HUES6 (cell line): ENCODE measurements around the gene DIO1.
A peak's percentile ranks its signal among the peaks of the same experiment; 100 is the strongest.
"Not testable (repeated sequence)": the region's sequence is repeated elsewhere in the genome, so short reads cannot be mapped to it uniquely, and the experiment has no call there.

Source experiments
- H3K27ac ChIP-seq: 2 replicates; pipeline ENCODE4 v1.7.0; 2013; ENCODE audit warnings: low read depth, mild to moderate bottlenecking, low read length, inconsistent platforms
- H3K27me3 ChIP-seq: 2 replicates; pipeline ENCODE4 v1.6.1; 2013; ENCODE audit warnings: low read length; ENCODE audit not compliant: control insufficient read depth, insufficient read depth
- H3K36me3 ChIP-seq: 2 replicates; pipeline ENCODE4 v1.6.1; 2013; ENCODE audit warnings: low read length; ENCODE audit not compliant: control insufficient read depth, insufficient read depth
- H3K4me1 ChIP-seq: 2 replicates; pipeline ENCODE4 v1.6.1; 2013; ENCODE audit warnings: low read length; ENCODE audit not compliant: control insufficient read depth, insufficient read depth
- H3K4me3 ChIP-seq: 2 replicates; pipeline ENCODE4 v1.5.1; 2013; ENCODE audit warnings: low read depth, low read length
- H3K9ac ChIP-seq: one replicate; pipeline ENCODE4 v1.6.1; 2013; ENCODE audit warnings: mild to moderate bottlenecking, low read length
- H3K9me3 ChIP-seq: 2 replicates; pipeline ENCODE4 v1.6.1; 2013; ENCODE audit warnings: low read depth, low read length; ENCODE audit not compliant: control insufficient read depth, insufficient read depth

DIO1 gene

DNA sequence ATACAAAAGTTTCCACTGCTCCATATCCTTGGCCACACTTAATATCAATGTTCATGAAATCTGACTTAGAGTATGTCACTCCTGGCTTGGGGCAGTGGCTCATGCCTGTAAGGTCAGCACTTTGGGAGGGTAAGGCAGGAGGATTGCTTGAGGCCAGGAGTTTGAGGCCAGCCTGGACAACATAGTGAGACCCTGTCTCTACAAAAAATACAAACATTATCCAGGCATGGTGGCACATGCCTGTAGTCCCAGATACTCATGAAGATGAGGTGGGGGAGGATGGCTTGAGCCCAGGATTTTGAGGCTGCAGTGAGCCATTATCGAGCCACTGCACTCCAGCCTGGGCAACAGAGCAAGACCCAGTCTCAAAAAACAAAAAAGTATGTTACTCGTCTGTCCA lies 18.8 kb upstream of the DIO1 start:
- H3K9me3 ChIP-seq, H3K9ac ChIP-seq, H3K4me1 ChIP-seq, H3K27ac ChIP-seq, H3K4me3 ChIP-seq, H3K27me3 ChIP-seq: not testable (repeated sequence)
- peaks cover 30% of the 10 kb centered on the region for H3K36me3 ChIP-seq

DNA sequence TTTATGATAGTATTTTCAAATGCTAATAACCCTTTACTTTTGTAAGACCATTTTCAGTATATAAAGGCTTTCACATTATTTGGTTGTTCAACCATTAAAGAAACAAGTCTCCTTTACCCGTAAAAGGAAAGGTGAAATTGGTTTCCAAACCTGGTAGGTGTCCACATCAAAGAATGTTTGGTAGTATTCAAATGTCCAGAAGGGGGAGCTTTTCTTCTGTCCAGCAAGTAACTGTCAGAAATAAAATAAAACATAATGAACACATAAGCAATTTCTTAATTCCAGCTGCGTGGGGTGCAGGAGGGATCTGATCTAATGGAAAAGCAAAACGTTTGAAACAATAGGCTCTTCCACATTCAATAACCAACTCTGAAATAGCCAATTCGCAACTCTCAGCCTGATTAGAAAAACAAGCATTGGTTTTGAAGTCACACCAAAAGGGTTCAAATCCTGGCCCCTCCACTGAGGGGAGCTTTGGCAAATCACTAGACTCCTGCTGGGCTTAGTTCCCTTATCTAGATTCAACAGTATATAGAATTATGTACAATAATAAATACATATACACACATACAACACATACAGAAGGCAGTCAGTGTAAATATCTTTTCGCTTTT lies 15.4 kb upstream of the DIO1 start:
- no peak overlapping the region for H3K4me3 ChIP-seq
- no peak overlapping the region for H3K9ac ChIP-seq
- H3K36me3 ChIP-seq, result peaks cover 33% of the 10 kb centered on the region
- H3K27ac ChIP-seq, result no peak overlapping the region
- H3K9me3 ChIP-seq, result no peaks in the 10 kb centered on the region
- no peaks in the 10 kb centered on the region for H3K4me1 ChIP-seq
- no peaks in the 10 kb centered on the region for H3K27me3 ChIP-seq

DNA sequence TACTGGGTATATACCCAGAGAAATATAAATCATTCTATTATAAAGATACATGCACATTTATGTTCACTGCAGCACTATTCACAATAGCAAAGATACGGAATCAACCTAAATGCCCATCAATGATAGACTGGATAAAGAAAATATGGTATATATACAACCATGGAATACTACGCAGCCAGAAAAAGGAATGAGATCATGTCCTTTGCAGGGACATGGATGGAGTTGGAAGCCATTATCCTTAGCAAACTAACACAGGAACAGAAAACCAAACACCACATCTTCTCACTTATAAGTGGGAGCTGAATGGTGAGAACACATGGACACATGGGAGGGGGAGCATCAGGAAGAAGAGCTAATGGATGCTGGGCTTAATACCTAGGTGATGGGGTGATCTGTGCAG lies 12.1 kb upstream of the DIO1 start:
- H3K36me3 ChIP-seq, result peaks cover 33% of the 10 kb centered on the region
- not testable (repeated sequence) for H3K27ac ChIP-seq, H3K4me1 ChIP-seq, H3K4me3 ChIP-seq, H3K27me3 ChIP-seq, H3K9me3 ChIP-seq, H3K9ac ChIP-seq

DNA sequence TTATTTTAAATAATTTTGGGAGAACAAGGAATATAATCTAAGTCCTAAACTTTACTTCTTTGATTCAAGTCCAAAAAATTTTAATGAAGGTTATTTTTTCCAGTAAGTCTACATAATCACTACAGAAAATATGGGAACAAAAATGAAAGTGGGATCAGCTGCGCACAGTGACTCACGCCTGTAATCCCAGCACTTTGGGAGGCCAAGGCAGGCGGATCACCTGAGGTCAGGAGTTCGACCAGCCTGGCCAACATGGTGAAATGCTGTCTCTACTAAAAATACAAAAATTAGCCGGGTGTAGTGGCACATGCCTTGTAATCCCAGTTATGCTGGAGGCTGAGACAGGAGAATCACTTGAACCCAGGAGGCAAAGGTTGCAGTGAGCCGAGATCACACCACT lies 10.4 kb upstream of the DIO1 start:
- not testable (repeated sequence) for H3K27ac ChIP-seq, H3K4me1 ChIP-seq, H3K27me3 ChIP-seq, H3K4me3 ChIP-seq, H3K9ac ChIP-seq, H3K9me3 ChIP-seq
- peaks cover 24% of the 10 kb centered on the region for H3K36me3 ChIP-seq

DNA sequence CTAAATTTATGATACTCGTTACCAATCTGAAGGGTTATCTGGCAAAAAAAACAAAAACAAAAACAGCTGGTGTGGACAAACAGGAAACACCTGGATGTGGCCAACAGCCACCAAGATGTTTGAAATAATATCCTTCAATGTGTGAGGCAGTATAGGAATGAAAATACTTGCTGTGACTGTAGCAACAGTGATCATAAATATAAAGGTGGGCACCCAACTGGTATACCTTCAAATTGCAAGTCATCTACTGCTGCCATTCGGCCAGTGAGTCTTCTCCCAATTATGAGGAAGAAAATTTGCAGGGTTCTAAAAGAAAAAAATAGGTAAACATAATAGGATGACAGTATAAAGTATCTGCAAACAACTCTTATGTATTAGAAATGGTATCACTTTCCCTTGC lies 5.3 kb upstream of the DIO1 start:
- Histone ChIP-seq H3K4me1 (peaks cover 7% of the 10 kb centered on the region), H3K27me3 (no peaks in the 10 kb centered on the region), H3K9ac (no peak overlapping the region), H3K27ac (no peak overlapping the region), H3K9me3 (no peaks in the 10 kb centered on the region), H3K4me3 (peak overlapping the region; percentile 87; the same call in 1 of the 2 replicates), H3K36me3 (peaks cover 12% of the 10 kb centered on the region)

DNA sequence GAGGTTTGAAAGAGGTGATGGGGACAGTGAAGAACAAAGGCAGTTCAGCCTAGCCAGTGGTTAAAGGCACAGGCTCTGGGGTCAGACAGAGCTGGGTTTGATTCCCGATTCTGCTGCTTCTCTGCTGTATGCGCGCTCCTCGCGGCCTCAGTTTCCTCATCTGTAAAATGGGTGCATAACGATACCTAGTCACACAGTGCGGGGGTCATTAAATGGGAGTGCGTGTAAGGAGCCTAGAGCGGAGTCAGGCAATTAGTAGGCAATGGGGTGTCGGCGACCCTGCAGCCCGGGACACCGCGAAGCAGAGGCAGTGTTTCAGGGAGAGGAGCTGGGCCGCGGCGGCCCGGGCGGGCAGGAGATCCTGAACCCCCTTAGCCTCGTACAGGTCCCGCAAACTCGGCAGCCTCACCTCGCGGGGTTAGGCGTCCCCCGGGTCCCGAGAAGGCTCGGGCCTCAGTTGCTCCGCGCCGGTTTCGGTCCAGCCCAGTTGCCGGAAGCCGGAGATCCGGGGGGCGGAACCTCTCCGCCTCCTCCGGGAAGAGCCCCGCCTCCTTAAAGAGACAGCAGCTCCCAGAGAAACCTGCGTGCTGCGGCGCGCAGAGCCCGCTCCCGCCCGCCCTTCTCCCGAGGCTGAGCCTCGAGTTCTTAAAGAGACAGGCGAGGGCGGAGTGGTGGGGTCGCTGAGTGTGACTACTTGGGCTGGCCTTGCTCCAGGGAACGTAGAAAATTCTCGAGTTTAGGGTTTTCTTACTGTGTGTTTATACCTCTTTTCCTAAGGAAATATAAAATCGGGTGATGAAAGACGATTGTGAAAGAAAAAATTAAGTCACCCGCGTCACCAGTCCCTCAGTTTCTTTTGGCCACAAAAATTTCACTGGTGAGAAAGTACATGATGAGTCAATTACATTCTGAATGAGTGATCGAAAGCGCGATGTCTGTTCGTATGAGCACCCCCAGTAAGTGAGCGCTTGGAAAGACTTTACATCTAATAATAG lies 4.4 kb upstream of the DIO1 start, which contains the start of gene YIPF1:
Gene YIPF1 (minus strand): TSS at position 494 of the 995 bp plus-strand sequence. CDS start 860 bp downstream, outside the sequence.
- Histone ChIP-seq H3K4me1 (peaks cover 7% of the 10 kb centered on the region), H3K27ac (no peak within 1 kb of the TSS), H3K4me3 (peak within 1 kb of the TSS; percentile 87), H3K9ac (peak within 1 kb of the TSS; percentile 55), H3K36me3 (peaks cover 8% of the 10 kb centered on the region), H3K27me3 (no peaks in the 10 kb centered on the region), H3K9me3 (no peaks in the 10 kb centered on the region)

DNA sequence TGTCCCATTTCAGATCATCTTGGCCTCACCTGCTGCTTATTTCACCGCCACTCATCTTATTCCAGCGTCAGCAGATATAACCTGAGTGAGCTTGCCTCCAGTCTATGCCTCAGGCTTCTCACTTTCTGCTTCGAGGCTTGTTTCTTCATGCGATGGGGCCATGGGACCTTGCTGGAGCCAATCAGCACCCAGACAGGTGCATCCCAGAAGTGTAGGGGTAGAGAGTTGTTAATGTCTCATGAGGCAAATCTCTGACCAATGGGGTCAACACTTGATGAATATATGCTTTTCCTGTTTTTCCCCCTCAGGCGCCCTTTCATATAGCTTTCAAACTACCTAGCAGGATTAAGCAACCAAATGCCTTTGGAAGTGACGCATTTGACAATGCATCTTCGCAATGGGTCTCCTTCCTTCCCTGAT lies 3.5 kb upstream of the DIO1 start:
- Histone ChIP-seq H3K27ac (no peak overlapping the region), H3K9me3 (no peaks in the 10 kb centered on the region), H3K4me3 (peak overlapping the region; percentile 87), H3K9ac (no peak overlapping the region), H3K4me1 (peaks cover 7% of the 10 kb centered on the region), H3K27me3 (no peaks in the 10 kb centered on the region), H3K36me3 (peaks cover 4% of the 10 kb centered on the region)

DNA sequence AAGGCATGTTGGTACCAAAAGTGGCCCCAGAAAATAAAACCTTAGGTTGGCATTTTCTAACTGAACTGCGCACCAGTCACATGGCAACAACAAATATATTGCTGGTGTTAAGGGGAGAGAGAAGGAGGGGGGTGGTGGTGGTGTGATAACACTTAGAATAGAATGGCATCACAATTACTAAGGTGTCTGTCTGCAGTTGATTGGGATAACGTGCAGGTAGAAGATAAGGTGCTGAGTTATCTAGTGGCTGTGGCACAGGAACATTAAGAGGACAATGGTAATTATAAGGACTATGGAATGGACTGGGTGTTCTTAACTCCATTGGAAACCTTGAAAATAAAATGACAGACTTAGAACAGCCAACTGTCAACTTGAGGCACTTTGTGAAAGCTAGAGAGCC lies 3.0 kb upstream of the DIO1 start:
- Histone ChIP-seq H3K9ac (no peak overlapping the region), H3K9me3 (no peaks in the 10 kb centered on the region), H3K27ac (no peak overlapping the region), H3K4me3 (no peak overlapping the region), H3K27me3 (no peaks in the 10 kb centered on the region), H3K4me1 (peaks cover 7% of the 10 kb centered on the region), H3K36me3 (peaks cover 2% of the 10 kb centered on the region)

DNA sequence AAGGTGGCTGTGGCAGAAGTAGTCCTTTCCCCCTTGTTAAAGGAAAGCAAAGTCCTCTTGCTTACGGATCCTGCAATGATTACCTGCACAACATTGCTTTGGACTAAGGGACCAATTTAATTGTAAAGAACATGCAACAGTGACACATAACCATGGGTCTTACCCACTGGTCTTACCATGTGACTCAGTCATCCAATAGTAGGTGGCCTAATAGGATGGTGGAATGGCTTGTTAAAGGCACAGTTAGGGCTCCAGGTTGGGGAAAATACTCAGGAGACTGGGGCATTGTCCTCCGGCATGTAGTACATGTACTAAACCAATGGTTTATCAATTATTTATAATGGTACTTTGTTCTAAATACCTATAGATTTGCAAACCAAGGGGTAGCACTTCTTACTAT lies 2.3 kb upstream of the DIO1 start:
- no peaks in the 10 kb centered on the region for H3K27me3 ChIP-seq
- H3K4me1 ChIP-seq, result peaks cover 7% of the 10 kb centered on the region
- no peaks in the 10 kb centered on the region for H3K36me3 ChIP-seq
- no peak overlapping the region for H3K4me3 ChIP-seq
- no peak overlapping the region for H3K27ac ChIP-seq
- no peak overlapping the region for H3K9ac ChIP-seq
- H3K9me3 ChIP-seq, result no peaks in the 10 kb centered on the region

DNA sequence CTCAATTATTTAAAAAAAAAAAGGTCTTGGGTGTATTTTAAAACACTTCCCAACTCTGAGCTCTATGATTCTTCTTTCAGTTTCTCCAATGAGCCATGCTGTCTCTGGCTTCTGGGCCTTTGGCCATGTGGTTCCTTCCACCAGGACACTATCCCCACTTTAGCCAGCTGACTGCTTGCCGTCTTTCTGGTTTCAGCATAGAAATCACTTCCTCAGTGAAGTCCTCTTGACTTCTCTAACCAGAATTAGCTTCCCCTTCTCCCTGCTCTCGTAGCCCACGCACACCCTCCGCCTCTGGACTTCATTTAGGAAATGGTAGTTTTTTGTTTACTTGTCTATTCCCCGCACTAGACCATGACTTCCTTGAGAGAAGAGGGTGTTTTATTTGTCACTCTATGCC lies 1.1 kb upstream of the DIO1 start:
- no peaks in the 10 kb centered on the region for H3K9me3 ChIP-seq
- H3K27me3 ChIP-seq, result no peaks in the 10 kb centered on the region
- no peaks in the 10 kb centered on the region for H3K36me3 ChIP-seq
- H3K27ac ChIP-seq, result no peak overlapping the region
- no peak overlapping the region for H3K9ac ChIP-seq
- H3K4me3 ChIP-seq, result no peak overlapping the region
- peaks cover 7% of the 10 kb centered on the region for H3K4me1 ChIP-seq

DNA sequence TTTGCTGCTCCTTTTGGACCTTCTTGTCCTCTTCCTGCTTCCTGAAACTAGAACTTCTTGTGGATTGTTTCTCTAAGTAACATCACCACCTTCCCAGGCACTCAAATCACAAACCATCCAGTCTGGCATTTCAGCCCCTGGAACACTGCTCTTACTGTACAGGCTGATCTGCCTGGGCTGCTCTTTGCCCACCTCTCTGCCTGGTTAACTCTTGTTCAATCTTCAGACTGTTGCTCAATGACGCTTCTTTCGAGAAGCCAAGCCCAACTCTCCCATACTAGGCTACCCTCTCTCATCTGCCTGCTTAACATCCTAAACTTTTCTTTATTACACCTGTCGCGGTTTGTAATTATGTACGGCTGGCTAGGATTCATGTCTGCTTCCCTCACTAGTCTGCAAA lies 657 bp downstream of the DIO1 start:
- Histone ChIP-seq H3K4me3 (no peak overlapping the region), H3K4me1 (peaks cover 7% of the 10 kb centered on the region), H3K9me3 (no peaks in the 10 kb centered on the region), H3K27me3 (no peaks in the 10 kb centered on the region), H3K36me3 (no peaks in the 10 kb centered on the region), H3K9ac (no peak overlapping the region), H3K27ac (no peak overlapping the region)
